ENCODE measurements around the gene FHIT.

GRCh38 chr3:60743631-60744164 lies 507.6 kb downstream of the FHIT start:
- TF ChIP-seq POLR2A (IDR thresholded peaks at IDR 0.05) (no peak), POLR2AphosphoS5 (IDR thresholded peaks at IDR 0.05) (no peak)
- TF ChIP-seq, protein P1, sequence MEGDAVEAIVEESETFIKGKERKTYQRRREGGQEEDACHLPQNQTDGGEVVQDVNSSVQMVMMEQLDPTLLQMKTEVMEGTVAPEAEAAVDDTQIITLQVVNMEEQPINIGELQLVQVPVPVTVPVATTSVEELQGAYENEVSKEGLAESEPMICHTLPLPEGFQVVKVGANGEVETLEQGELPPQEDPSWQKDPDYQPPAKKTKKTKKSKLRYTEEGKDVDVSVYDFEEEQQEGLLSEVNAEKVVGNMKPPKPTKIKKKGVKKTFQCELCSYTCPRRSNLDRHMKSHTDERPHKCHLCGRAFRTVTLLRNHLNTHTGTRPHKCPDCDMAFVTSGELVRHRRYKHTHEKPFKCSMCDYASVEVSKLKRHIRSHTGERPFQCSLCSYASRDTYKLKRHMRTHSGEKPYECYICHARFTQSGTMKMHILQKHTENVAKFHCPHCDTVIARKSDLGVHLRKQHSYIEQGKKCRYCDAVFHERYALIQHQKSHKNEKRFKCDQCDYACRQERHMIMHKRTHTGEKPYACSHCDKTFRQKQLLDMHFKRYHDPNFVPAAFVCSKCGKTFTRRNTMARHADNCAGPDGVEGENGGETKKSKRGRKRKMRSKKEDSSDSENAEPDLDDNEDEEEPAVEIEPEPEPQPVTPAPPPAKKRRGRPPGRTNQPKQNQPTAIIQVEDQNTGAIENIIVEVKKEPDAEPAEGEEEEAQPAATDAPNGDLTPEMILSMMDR (IDR thresholded peaks at IDR 0.05) = no peak

Data from suprapubic skin (tissue), 4 donors.